ENCODE results near the gene PHF14. TPM values are rescaled to one million over a fixed set of nuclear protein-coding genes. Genes with fewer than 3 reads are reported as not detected.

Gene PHF14
- total RNA-seq, 2 experiments from 2014 or later = 30.1 to 34.2 TPM

GRCh38 chr7:11005202-11005601 lies 31.5 kb downstream of the PHF14 start:
- no peak for DNase-seq
- no peaks in the 10 kb centered on the region for H3K27me3 Mint-ChIP-seq
- H3K4me3 Mint-ChIP-seq = no peak overlapping the region
- ChIA-PET POLR2A (no interaction called here), CTCF (interaction anchor here (0.7 kb wide), 1 partner anchor 260 kb away, joined by 4 read pairs; no protein-coding TSS in a partner anchor)
- no peaks in the 10 kb centered on the region for H3K9me3 Mint-ChIP-seq
- H3K27ac Mint-ChIP-seq = no peak overlapping the region
- peaks cover 20% of the 10 kb centered on the region for H3K4me1 Mint-ChIP-seq
- peaks cover 34% of the 10 kb centered on the region for H3K36me3 Mint-ChIP-seq (ENCODE audit: low read depth)

- CTCF ChIA-PET = interaction anchor here (0.5 to 1.0 kb wide), 2 partner anchors 18 to 1116 kb away, joined by 3 to 4 read pairs; no protein-coding TSS in a partner anchor
- peaks cover 28% of the 10 kb centered on the region for H3K36me3 Mint-ChIP-seq (ENCODE audit: low read depth)
Observed at GRCh38 chr7:11006291-11006690, 32.6 kb downstream of the PHF14 start.

GRCh38 chr7:11009631-11010030 lies 36.0 kb downstream of the PHF14 start:
- POLR2A ChIA-PET = no interaction called here
- peaks cover 25% of the 10 kb centered on the region for H3K36me3 Mint-ChIP-seq (ENCODE audit: low read depth)

More at GRCh38 chr7:11006291-11006690, 32.6 kb downstream of the PHF14 start:
- Mint-ChIP-seq H3K27me3 (no peaks in the 10 kb centered on the region), H3K4me3 (no peak overlapping the region), H3K27ac (no peak overlapping the region), H3K4me1 (peaks cover 20% of the 10 kb centered on the region), H3K9me3 (no peaks in the 10 kb centered on the region)
- DNase-seq = no peak
- POLR2A ChIA-PET = no interaction called here

GRCh38 chr7:11021468-11021867 lies 47.8 kb downstream of the PHF14 start:
- Mint-ChIP-seq H3K4me3 (no peak overlapping the region), H3K4me1 (peaks cover 3% of the 10 kb centered on the region), H3K27ac (no peak overlapping the region), H3K27me3 (no peaks in the 10 kb centered on the region), H3K36me3 (ENCODE audit: low read depth) (peaks cover 46% of the 10 kb centered on the region), H3K9me3 (peaks cover 2% of the 10 kb centered on the region)
- POLR2A ChIA-PET = interaction anchor here (0.6 kb wide), 1 partner anchor 70 kb away, joined by 3 read pairs; no protein-coding TSS in a partner anchor
- CTCF ChIA-PET = no interaction called here
- DNase-seq = no peak

More at GRCh38 chr7:11009631-11010030, 36.0 kb downstream of the PHF14 start:
- H3K9me3 Mint-ChIP-seq = no peaks in the 10 kb centered on the region
- no peak for DNase-seq
- CTCF ChIA-PET = interaction anchor here (1.1 to 1.4 kb wide), 2 partner anchors 14 to 29 kb away, joined by 3 read pairs; no protein-coding TSS in a partner anchor
- H3K4me1 Mint-ChIP-seq = peaks cover 16% of the 10 kb centered on the region
- no peaks in the 10 kb centered on the region for H3K27me3 Mint-ChIP-seq
- H3K27ac Mint-ChIP-seq = no peak overlapping the region
- no peak overlapping the region for H3K4me3 Mint-ChIP-seq

GRCh38 chr7:11026452-11027359 lies 53.0 kb downstream of the PHF14 start:
- Mint-ChIP-seq H3K27me3 (no peaks in the 10 kb centered on the region), H3K4me3 (no peak overlapping the region), H3K9me3 (peaks cover 2% of the 10 kb centered on the region), H3K27ac (no peak overlapping the region), H3K4me1 (peaks cover 3% of the 10 kb centered on the region), H3K36me3 (ENCODE audit: low read depth) (peaks cover 31% of the 10 kb centered on the region)
- ChIA-PET CTCF (no interaction called here), POLR2A (no interaction called here)
- no peak for DNase-seq

- Mint-ChIP-seq H3K4me3 (no peak overlapping the region), H3K36me3 (ENCODE audit: low read depth) (peaks cover 16% of the 10 kb centered on the region), H3K27ac (no peak overlapping the region), H3K27me3 (no peaks in the 10 kb centered on the region), H3K9me3 (no peaks in the 10 kb centered on the region), H3K4me1 (no peaks in the 10 kb centered on the region)
- DNase-seq = no peak
- CTCF ChIA-PET = no interaction called here
- POLR2A ChIA-PET = no interaction called here
Observed at GRCh38 chr7:11035661-11036060, 62.0 kb downstream of the PHF14 start.

GRCh38 chr7:11039974-11040373 lies 66.3 kb downstream of the PHF14 start:
- H3K4me1 Mint-ChIP-seq = no peaks in the 10 kb centered on the region
- ChIA-PET CTCF (interaction anchor here (0.7 kb wide), 1 partner anchor 129 kb away, joined by 3 read pairs; no protein-coding TSS in a partner anchor), POLR2A (no interaction called here)
- no peak for DNase-seq
- no peaks in the 10 kb centered on the region for H3K27me3 Mint-ChIP-seq
- H3K27ac Mint-ChIP-seq = no peak overlapping the region
- H3K9me3 Mint-ChIP-seq = no peaks in the 10 kb centered on the region
- no peak overlapping the region for H3K4me3 Mint-ChIP-seq
- H3K36me3 Mint-ChIP-seq (ENCODE audit: low read depth) = peaks cover 22% of the 10 kb centered on the region

GRCh38 chr7:11054033-11054432 lies 80.4 kb downstream of the PHF14 start:
- H3K27ac Mint-ChIP-seq = no peak overlapping the region
- H3K9me3 Mint-ChIP-seq = no peaks in the 10 kb centered on the region
- no peaks in the 10 kb centered on the region for H3K27me3 Mint-ChIP-seq
- ChIA-PET POLR2A (no interaction called here), CTCF (no interaction called here)
- peaks cover 23% of the 10 kb centered on the region for H3K36me3 Mint-ChIP-seq (ENCODE audit: low read depth)
- H3K4me3 Mint-ChIP-seq = no peak overlapping the region
- H3K4me1 Mint-ChIP-seq = peaks cover 4% of the 10 kb centered on the region
- no peak for DNase-seq

- CTCF ChIA-PET = no interaction called here
- Mint-ChIP-seq H3K4me1 (no peaks in the 10 kb centered on the region), H3K27ac (no peak overlapping the region), H3K4me3 (no peak overlapping the region), H3K36me3 (ENCODE audit: low read depth) (peaks cover 21% of the 10 kb centered on the region), H3K9me3 (no peaks in the 10 kb centered on the region), H3K27me3 (no peaks in the 10 kb centered on the region)
- no peak for DNase-seq
- POLR2A ChIA-PET = no interaction called here
Observed at GRCh38 chr7:11060893-11061292, 87.2 kb downstream of the PHF14 start.

GRCh38 chr7:11062110-11062509 lies 88.4 kb downstream of the PHF14 start:
- Mint-ChIP-seq H3K27ac (no peak overlapping the region), H3K4me3 (no peak overlapping the region), H3K27me3 (no peaks in the 10 kb centered on the region), H3K4me1 (no peaks in the 10 kb centered on the region), H3K36me3 (ENCODE audit: low read depth) (peaks cover 24% of the 10 kb centered on the region), H3K9me3 (no peaks in the 10 kb centered on the region)
- POLR2A ChIA-PET = no interaction called here
- CTCF ChIA-PET = no interaction called here
- DNase-seq = no peak

- no peak overlapping the region for H3K4me3 Mint-ChIP-seq
- no peaks in the 10 kb centered on the region for H3K4me1 Mint-ChIP-seq
- H3K27ac Mint-ChIP-seq = no peak overlapping the region
- POLR2A ChIA-PET = no interaction called here
- CTCF ChIA-PET = no interaction called here
- DNase-seq = no peak
- H3K9me3 Mint-ChIP-seq = no peaks in the 10 kb centered on the region
- peaks cover 22% of the 10 kb centered on the region for H3K36me3 Mint-ChIP-seq (ENCODE audit: low read depth)
- no peaks in the 10 kb centered on the region for H3K27me3 Mint-ChIP-seq
Observed at GRCh38 chr7:11069591-11069990, 95.9 kb downstream of the PHF14 start.

- no peak for DNase-seq
- POLR2A ChIA-PET = no interaction called here
- H3K4me1 Mint-ChIP-seq = peaks cover 5% of the 10 kb centered on the region
- CTCF ChIA-PET = no interaction called here
- H3K27me3 Mint-ChIP-seq = no peaks in the 10 kb centered on the region
- H3K4me3 Mint-ChIP-seq = no peak overlapping the region
- no peak overlapping the region for H3K27ac Mint-ChIP-seq
- H3K9me3 Mint-ChIP-seq = peaks cover under 1% of the 10 kb centered on the region
- peaks cover 12% of the 10 kb centered on the region for H3K36me3 Mint-ChIP-seq (ENCODE audit: low read depth)
Observed at GRCh38 chr7:11077816-11078215, 104.1 kb downstream of the PHF14 start.

- Mint-ChIP-seq H3K4me1 (peaks cover 7% of the 10 kb centered on the region), H3K36me3 (ENCODE audit: low read depth) (peaks cover 12% of the 10 kb centered on the region), H3K9me3 (peaks cover 4% of the 10 kb centered on the region), H3K27me3 (no peaks in the 10 kb centered on the region), H3K4me3 (no peak overlapping the region), H3K27ac (no peak overlapping the region)
- no peak for DNase-seq
- ChIA-PET POLR2A (no interaction called here), CTCF (no interaction called here)
Observed at GRCh38 chr7:11078247-11078834, 104.7 kb downstream of the PHF14 start.

Measured in activated CD4-positive, alpha-beta T cell treated with anti-CD3 and anti-CD28 coated beads, Interleukin-2, amount 10 ng/mL, durations not matched to agents 7 days and 5 days (primary cell).